Medulla oblongata (tissue), 1 donor: ENCODE measurements around the gene TTC12.

ENCODE experiments used
- DNase-seq: peaks from one replicate; pipeline ENCODE4 v3.0.0-alpha.2; 2015; ENCODE audit errors: extremely low spot score

Gene TTC12

GRCh38 chr11:113314389-113315301 is at the start of gene TTC12:
Gene TTC12 (plus strand): TSS chr11:113314583. CDS start chr11:113316258, 1,675 bp downstream.
- DNase-seq, result peak; percentile 95

- peak; percentile 63 for DNase-seq
These were observed 49.0 kb upstream of the TTC12 start for GRCh38 chr11:113265362-113265761.

GRCh38 chr11:113267493-113267892 is 46.9 kb upstream of the TTC12 start:
- peak; percentile 81 for DNase-seq

GRCh38 chr11:113269096-113269495 is 45.3 kb upstream of the TTC12 start:
- no peak for DNase-seq

- no peak for DNase-seq
These were observed 44.7 kb upstream of the TTC12 start for GRCh38 chr11:113269636-113270035.

- DNase-seq, result no peak
These were observed 44.3 kb upstream of the TTC12 start for GRCh38 chr11:113270080-113270479.

GRCh38 chr11:113271551-113272245 is 42.7 kb upstream of the TTC12 start:
- DNase-seq, result no peak

GRCh38 chr11:113272281-113272680 is 42.1 kb upstream of the TTC12 start:
- no peak for DNase-seq

GRCh38 chr11:113272927-113273615 is 41.3 kb upstream of the TTC12 start:
- no peak for DNase-seq

- DNase-seq, result no peak
These were observed 40.7 kb upstream of the TTC12 start for GRCh38 chr11:113273720-113274119.

- peak; percentile 51 for DNase-seq
These were observed 39.4 kb upstream of the TTC12 start for GRCh38 chr11:113274713-113275582.

- DNase-seq, result no peak
These were observed 38.8 kb upstream of the TTC12 start for GRCh38 chr11:113275602-113276001.

- DNase-seq, result no peak
These were observed 37.9 kb upstream of the TTC12 start for GRCh38 chr11:113276466-113276865.

GRCh38 chr11:113277907-113278306 is 36.5 kb upstream of the TTC12 start:
- no peak for DNase-seq

- DNase-seq, result no peak
These were observed 35.9 kb upstream of the TTC12 start for GRCh38 chr11:113278481-113278880.

GRCh38 chr11:113278925-113279324 is 35.5 kb upstream of the TTC12 start:
- peak; percentile 64 for DNase-seq

GRCh38 chr11:113279591-113279990 is 34.8 kb upstream of the TTC12 start:
- DNase-seq, result no peak

GRCh38 chr11:113281052-113281725 is 33.2 kb upstream of the TTC12 start:
- DNase-seq, result no peak

- no peak for DNase-seq
These were observed 31.4 kb upstream of the TTC12 start for GRCh38 chr11:113282898-113283437.

GRCh38 chr11:113283881-113284280 is 30.5 kb upstream of the TTC12 start:
- DNase-seq, result no peak
